Suprapubic skin (tissue), 4 donors: Measurements from ENCODE around the gene PRRC2B. TPM values are rescaled to one million over a fixed set of nuclear protein-coding genes. Genes with fewer than 3 reads are reported as not detected.

Source experiments
- DNase-seq, 2 donors: peaks; one replicate each; pipeline ENCODE4 v3.0.0-alpha.2; 2019; ENCODE audit warnings: low spot score in 2 of 2
- H3K27ac ChIP-seq: fragments of 200-600 bp; sonication (generic); one replicate; pipeline ENCODE4 v1.5.1; 2019
- H3K27me3 ChIP-seq: fragments of 200-600 bp; sonication (generic); one replicate; pipeline ENCODE4 v1.5.1; 2019
- H3K36me3 ChIP-seq: fragments of 200-600 bp; sonication (generic); one replicate; pipeline ENCODE4 v1.5.1; 2019
- H3K4me1 ChIP-seq: fragments of 200-600 bp; sonication (generic); one replicate; pipeline ENCODE4 v1.5.1; 2019
- H3K4me3 ChIP-seq: fragments of 200-600 bp; sonication (generic); one replicate; pipeline ENCODE4 v1.5.1; 2019; ENCODE audit warnings: mild to moderate bottlenecking
- H3K9me3 ChIP-seq: fragments of 200-600 bp; sonication (generic); one replicate; pipeline ENCODE4 v1.5.1; 2019
- EP300 ChIP-seq: sonication (generic); formaldehyde crosslinking; IDR thresholded peaks from one replicate; pipeline ENCODE4 v1.6.1; 2017; ENCODE audit warnings: antibody characterized with exemption
- POLR2A ChIP-seq, 2 donors: fragments of 450-650 bp; IDR thresholded peaks; one replicate each; pipeline ENCODE4 v1.6.1; 2017; ENCODE audit warnings: antibody characterized with exemption in 2 of 2, mild to moderate bottlenecking in 2 of 2, moderate library complexity in 2 of 2
- POLR2AphosphoS5 ChIP-seq, 3 donors: sonication (generic); formaldehyde crosslinking; IDR thresholded peaks; one replicate each; pipeline ENCODE4 v1.6.1; 2017; ENCODE audit warnings: antibody characterized with exemption in 3 of 3
- WGBS: methylation state at CpG from one replicate; pipeline ENCODE4 v1.1.5; 2018; 5-methylcytosine and 5-hydroxymethylcytosine counted together
- total RNA-seq, 4 donors: library from RNA; depleted of rRNA; stranded (reverse); fragments of >200 nt; gene quantifications; one replicate each; pipeline ENCODE4 v1.1.0, GENCODE V29; 2016
- TF ChIP-seq, protein P1 (sequence below), 2 donors: fragments of 200-600 bp in 1 of 2; fragments of 450-650 bp in 1 of 2; sonication (generic) in 1 of 2; IDR thresholded peaks; one replicate each; pipeline ENCODE4 v1.5.1; 2016 to 2019; ENCODE audit warnings: antibody characterized with exemption in 2 of 2, mild to moderate bottlenecking in 1 of 2, moderate library complexity in 1 of 2

Gene PRRC2B
- total RNA-seq, 4 donors from 2014 or later, result 153 to 286 (median 240) TPM

DNA sequence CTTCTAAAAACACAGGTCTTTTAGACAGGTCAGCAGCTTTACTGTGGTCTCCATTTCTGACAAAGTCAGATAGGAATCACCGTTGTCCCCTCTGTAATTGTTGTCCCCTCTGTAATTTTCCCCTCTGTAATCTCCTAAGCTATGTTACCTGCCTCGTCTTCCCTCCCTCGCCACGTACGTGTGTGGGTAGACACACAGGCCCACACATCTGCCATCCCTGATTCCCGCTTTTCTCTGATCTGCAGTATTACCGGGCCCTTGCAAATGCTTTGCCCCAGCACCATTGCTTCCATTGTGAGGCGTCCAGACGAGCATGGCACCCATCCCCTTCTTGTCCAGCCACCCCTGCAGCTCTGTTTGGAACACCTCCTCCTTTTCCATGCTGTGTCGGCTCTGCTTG is 63.9 kb downstream of the PRRC2B start:
- WGBS, result 88% methylated on average over 10 of the region's 10 CpGs
- Histone ChIP-seq H3K4me1 (no peaks in the 10 kb centered on the region), H3K36me3 (peaks cover 97% of the 10 kb centered on the region), H3K27me3 (no peaks in the 10 kb centered on the region), H3K9me3 (no peaks in the 10 kb centered on the region), H3K27ac (no peak overlapping the region), H3K4me3 (no peak overlapping the region)
- DNase-seq, result peak in 1 of 2 donors; percentile 30
- TF ChIP-seq POLR2AphosphoS5 (IDR thresholded peaks at IDR 0.05) (no peak), POLR2A (IDR thresholded peaks at IDR 0.05) (no peak), EP300 (no peak)
- TF ChIP-seq, protein P1, sequence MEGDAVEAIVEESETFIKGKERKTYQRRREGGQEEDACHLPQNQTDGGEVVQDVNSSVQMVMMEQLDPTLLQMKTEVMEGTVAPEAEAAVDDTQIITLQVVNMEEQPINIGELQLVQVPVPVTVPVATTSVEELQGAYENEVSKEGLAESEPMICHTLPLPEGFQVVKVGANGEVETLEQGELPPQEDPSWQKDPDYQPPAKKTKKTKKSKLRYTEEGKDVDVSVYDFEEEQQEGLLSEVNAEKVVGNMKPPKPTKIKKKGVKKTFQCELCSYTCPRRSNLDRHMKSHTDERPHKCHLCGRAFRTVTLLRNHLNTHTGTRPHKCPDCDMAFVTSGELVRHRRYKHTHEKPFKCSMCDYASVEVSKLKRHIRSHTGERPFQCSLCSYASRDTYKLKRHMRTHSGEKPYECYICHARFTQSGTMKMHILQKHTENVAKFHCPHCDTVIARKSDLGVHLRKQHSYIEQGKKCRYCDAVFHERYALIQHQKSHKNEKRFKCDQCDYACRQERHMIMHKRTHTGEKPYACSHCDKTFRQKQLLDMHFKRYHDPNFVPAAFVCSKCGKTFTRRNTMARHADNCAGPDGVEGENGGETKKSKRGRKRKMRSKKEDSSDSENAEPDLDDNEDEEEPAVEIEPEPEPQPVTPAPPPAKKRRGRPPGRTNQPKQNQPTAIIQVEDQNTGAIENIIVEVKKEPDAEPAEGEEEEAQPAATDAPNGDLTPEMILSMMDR (IDR thresholded peaks at IDR 0.05), result no peak

DNA sequence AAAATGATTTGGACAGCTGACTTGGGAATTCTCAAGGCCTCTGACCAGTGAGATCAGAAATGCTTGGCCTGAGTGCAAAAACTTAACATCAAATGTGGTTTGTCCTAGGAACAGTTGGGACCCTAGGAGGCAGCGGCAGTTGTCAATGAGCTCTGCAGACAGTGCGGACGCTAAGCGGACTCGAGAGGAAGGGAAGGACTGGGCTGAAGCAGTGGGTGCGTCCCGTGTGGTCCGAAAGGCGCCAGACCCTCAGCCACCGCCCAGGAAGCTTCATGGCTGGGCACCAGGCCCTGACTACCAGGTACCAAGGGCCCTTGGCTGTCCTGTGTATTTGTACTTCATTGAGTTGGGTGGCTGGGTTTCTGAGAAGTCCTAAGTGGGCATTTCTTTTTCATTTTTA is 65.2 kb downstream of the PRRC2B start:
- Histone ChIP-seq H3K9me3 (no peaks in the 10 kb centered on the region), H3K4me1 (no peaks in the 10 kb centered on the region), H3K27ac (no peak overlapping the region), H3K27me3 (no peaks in the 10 kb centered on the region), H3K4me3 (no peak overlapping the region), H3K36me3 (peaks cover 98% of the 10 kb centered on the region)
- TF ChIP-seq POLR2A (IDR thresholded peaks at IDR 0.05) (no peak), POLR2AphosphoS5 (IDR thresholded peaks at IDR 0.05) (no peak), EP300 (no peak)
- TF ChIP-seq, protein P1 (IDR thresholded peaks at IDR 0.05), result no peak
- WGBS, result 89% methylated on average over 10 of the region's 10 CpGs
- DNase-seq, result peak in 1 of 2 donors; percentile 38

DNA sequence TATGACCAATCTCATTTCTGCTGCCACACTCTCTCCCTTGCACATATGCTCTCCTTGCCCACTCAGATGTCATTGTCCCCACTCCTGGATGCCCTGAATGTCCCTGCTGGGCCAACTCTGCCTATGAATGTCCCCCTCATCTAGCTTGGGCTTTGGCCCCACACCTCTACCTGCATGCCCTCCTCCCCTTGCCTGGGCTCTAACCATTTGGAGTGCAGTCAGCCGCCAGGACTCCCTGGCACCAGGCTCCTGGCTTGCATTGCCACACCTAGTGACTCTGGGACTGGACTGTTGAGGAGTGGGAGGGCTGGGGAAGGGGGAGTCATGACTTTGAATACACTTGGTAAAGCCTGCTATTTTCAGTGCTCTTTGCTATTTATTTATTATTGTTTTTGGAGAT is 67.3 kb downstream of the PRRC2B start:
- H3K27me3 ChIP-seq, result no peaks in the 10 kb centered on the region
- no peaks in the 10 kb centered on the region for H3K4me1 ChIP-seq
- DNase-seq, result peak in 1 of 2 donors; percentile 38
- H3K36me3 ChIP-seq, result peaks cover 98% of the 10 kb centered on the region
- no peaks in the 10 kb centered on the region for H3K9me3 ChIP-seq
- no peak overlapping the region for H3K27ac ChIP-seq
- no peak overlapping the region for H3K4me3 ChIP-seq
- no peak for TF ChIP-seq EP300
- no peak for TF ChIP-seq POLR2A (IDR thresholded peaks at IDR 0.05)
- no peak for TF ChIP-seq POLR2AphosphoS5 (IDR thresholded peaks at IDR 0.05)
- TF ChIP-seq, protein P1 (IDR thresholded peaks at IDR 0.05), result no peak
- WGBS, result 93% methylated on average over 1 of the region's 1 CpG

DNA sequence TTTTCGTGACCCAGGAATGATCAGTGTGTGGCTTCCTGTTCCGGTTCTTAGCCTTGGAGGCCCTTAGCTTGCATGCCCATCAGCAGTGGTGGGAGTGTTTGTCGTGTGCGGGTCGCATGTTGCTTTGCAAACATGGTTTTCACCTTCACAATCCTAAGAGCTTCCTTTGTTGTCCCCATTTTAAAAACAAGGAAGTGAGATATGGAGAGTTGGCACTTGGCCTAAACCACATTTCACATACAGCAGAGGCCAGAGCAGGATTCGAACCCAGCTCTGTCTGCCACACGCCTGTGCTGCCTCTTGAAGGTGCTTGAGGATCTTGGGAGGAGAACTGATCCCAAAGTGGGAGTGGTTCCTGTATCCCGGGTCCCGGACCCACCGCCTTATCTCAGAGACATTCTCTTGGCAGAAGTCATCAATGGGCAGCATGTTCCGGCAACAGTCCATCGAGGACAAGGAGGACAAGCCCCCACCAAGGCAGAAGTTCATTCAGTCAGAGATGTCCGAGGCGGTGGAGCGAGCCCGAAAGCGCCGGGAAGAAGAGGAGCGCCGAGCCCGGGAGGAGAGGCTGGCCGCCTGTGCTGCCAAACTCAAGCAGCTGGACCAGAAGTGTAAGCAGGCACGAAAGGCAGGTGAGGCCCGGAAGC is 70.6 kb downstream of the PRRC2B start:
- DNase-seq, result peak in 1 of 2 donors; percentile 45
- H3K27ac ChIP-seq, result no peak overlapping the region
- WGBS, result 92% methylated on average over 24 of the region's 24 CpGs
- peaks cover 98% of the 10 kb centered on the region for H3K36me3 ChIP-seq
- no peak overlapping the region for H3K4me3 ChIP-seq
- H3K4me1 ChIP-seq, result no peaks in the 10 kb centered on the region
- H3K27me3 ChIP-seq, result no peaks in the 10 kb centered on the region
- no peaks in the 10 kb centered on the region for H3K9me3 ChIP-seq
- TF ChIP-seq, protein P1 (IDR thresholded peaks at IDR 0.05), result no peak
- TF ChIP-seq POLR2AphosphoS5 (IDR thresholded peaks at IDR 0.05) (no peak), POLR2A (IDR thresholded peaks at IDR 0.05) (no peak), EP300 (no peak)

DNA sequence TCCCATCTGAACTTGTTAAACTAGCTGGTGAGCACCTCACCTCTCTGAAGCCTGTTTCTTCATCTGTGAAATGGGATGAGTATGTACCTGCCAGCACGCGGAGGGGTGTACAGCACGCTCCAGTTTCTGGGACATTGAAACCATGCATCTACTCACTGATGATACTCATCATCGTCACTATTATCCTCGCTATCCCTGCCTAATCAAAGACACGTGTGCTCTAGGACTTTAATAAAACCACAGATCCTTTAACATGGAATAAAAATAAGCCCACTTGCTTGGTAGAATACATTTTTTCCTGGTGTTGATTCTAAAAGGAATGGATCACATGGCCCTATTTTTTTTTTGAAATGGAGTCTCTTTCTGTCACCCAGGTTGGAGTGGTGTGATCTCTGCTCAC is 71.5 kb downstream of the PRRC2B start:
- Histone ChIP-seq H3K4me1 (no peaks in the 10 kb centered on the region), H3K27me3 (no peaks in the 10 kb centered on the region), H3K27ac (no peak overlapping the region), H3K9me3 (no peaks in the 10 kb centered on the region), H3K36me3 (peaks cover 99% of the 10 kb centered on the region), H3K4me3 (no peak overlapping the region)
- no peak for DNase-seq
- 86% methylated on average over 6 of the region's 6 CpGs for WGBS
- TF ChIP-seq, protein P1 (IDR thresholded peaks at IDR 0.05), result no peak
- TF ChIP-seq EP300, result no peak
- no peak for TF ChIP-seq POLR2AphosphoS5 (IDR thresholded peaks at IDR 0.05)
